Esophagus mucosa (tissue), 1 donor: Measurements from ENCODE around the gene NPLOC4. TPM values are rescaled to one million over a fixed set of nuclear protein-coding genes. Genes with fewer than 3 reads are reported as not detected.
"Not testable (repeated sequence)": the region's sequence is repeated elsewhere in the genome, so short reads cannot be mapped to it uniquely, and the experiment has no call there.

ENCODE experiments used
- ATAC-seq: fragments of 200-7000 bp; cut with Tn5 transposase; one replicate; pipeline ENCODE4 v1.9.1; 2020
- total RNA-seq: library from RNA; stranded (reverse); gene quantifications from one replicate; pipeline ENCODE4 v1.2.4, GENCODE V29; 2023
- donor health status: DM: yes; HTN: yes; CAD: no.

The NPLOC4 gene
- 92.8 TPM for total RNA-seq

GRCh38 chr17:81636505-81637288 lies at the start of gene NPLOC4, which contains the start of gene TSPAN10:
NPLOC4 (minus strand) TSS chr17:81637112; CDS start chr17:81636930, 182 bp downstream.
TSPAN10 (plus strand) TSS chr17:81637196; CDS start chr17:81642413, 5,217 bp downstream.
- ATAC-seq = peak; percentile 72

- ATAC-seq = no peak
These were observed 49.7 kb upstream of the NPLOC4 start for GRCh38 chr17:81686614-81687013.

GRCh38 chr17:81685108-81685507 lies 48.2 kb upstream of the NPLOC4 start:
- peak; percentile 65 for ATAC-seq

- ATAC-seq = peak; percentile 46
These were observed 47.6 kb upstream of the NPLOC4 start for GRCh38 chr17:81684442-81684911.

- ATAC-seq = peak; percentile 94
These were observed 46.9 kb upstream of the NPLOC4 start, which contains the start of the genes ARL16 and HGS for GRCh38 chr17:81683584-81684441. ARL16 (minus strand) TSS chr17:81683797; CDS start chr17:81683753, 44 bp downstream. HGS (plus strand) TSS chr17:81684011; CDS start chr17:81684067, 56 bp downstream.

- peak; percentile 5 for ATAC-seq
These were observed 46.3 kb upstream of the NPLOC4 start for GRCh38 chr17:81683208-81683583.

- no peak for ATAC-seq
These were observed 45.8 kb upstream of the NPLOC4 start for GRCh38 chr17:81682565-81683207.

GRCh38 chr17:81681672-81682071 lies 44.8 kb upstream of the NPLOC4 start:
- ATAC-seq = no peak

GRCh38 chr17:81680150-81680549 lies 43.2 kb upstream of the NPLOC4 start:
- ATAC-seq = no peak

GRCh38 chr17:81676906-81677305 lies 40.0 kb upstream of the NPLOC4 start:
- peak; percentile 10 for ATAC-seq

- ATAC-seq = not testable (repeated sequence)
These were observed 38.8 kb upstream of the NPLOC4 start for GRCh38 chr17:81675515-81676221.

GRCh38 chr17:81673561-81674258 lies 36.8 kb upstream of the NPLOC4 start:
- no peak for ATAC-seq

GRCh38 chr17:81672954-81673353 lies 36.0 kb upstream of the NPLOC4 start:
- ATAC-seq = no peak

- ATAC-seq = no peak
These were observed 35.6 kb upstream of the NPLOC4 start for GRCh38 chr17:81672504-81672903.

GRCh38 chr17:81667754-81668153 lies 30.8 kb upstream of the NPLOC4 start:
- ATAC-seq = peak; percentile 60

GRCh38 chr17:81666342-81667191 lies 29.7 kb upstream of the NPLOC4 start, which contains the start of the genes CCDC137 and OXLD1:
CCDC137 (plus strand) TSS chr17:81666737; CDS start chr17:81666767, 30 bp downstream.
OXLD1 (minus strand) TSS chr17:81666605; CDS start chr17:81666577, 28 bp downstream.
- peak; percentile 88 for ATAC-seq

- ATAC-seq = peak; percentile 9
These were observed 29.1 kb upstream of the NPLOC4 start for GRCh38 chr17:81666092-81666341.

- peak; percentile 27 for ATAC-seq
These were observed 28.5 kb upstream of the NPLOC4 start for GRCh38 chr17:81665205-81666091.

GRCh38 chr17:81664051-81664470 lies 27.1 kb upstream of the NPLOC4 start:
- peak; percentile 19 for ATAC-seq
